RWPE1 (cell line): ENCODE measurements around the gene DUT.
"Not testable (repeated sequence)": the region's sequence is repeated elsewhere in the genome, so short reads cannot be mapped to it uniquely, and the experiment has no call there.

Experiments used
- CTCF ChIA-PET: fragments of 350-600 bp; sonication (Branson Sonifier 250); formaldehyde crosslinking; extraction: SDS; loops from one replicate; lab custom pipeline; 2021; lab: Yijun Ruan, JAX
- POLR2A ChIA-PET: fragments of 400-600 bp; formaldehyde crosslinking; extraction: SDS; loops from one replicate; lab custom pipeline; 2020; ENCODE audit warnings: antibody characterized with exemption; ENCODE audit not compliant: low non-redundant PET; lab: Yijun Ruan, JAX
- DNase-seq: peaks from one replicate; pipeline ENCODE4 v3.0.0; 2012; ENCODE audit warnings: low spot score
- H3K27ac ChIP-seq: fragments of 450-650 bp; 2 replicates; pipeline ENCODE4 v1.5.1; 2017
- CTCF ChIP-seq: fragments of 450-650 bp; conservative IDR thresholded peaks from 2 replicates; pipeline ENCODE4 v1.5.1; 2017; ENCODE audit warnings: low read depth, mild to moderate bottlenecking

Gene DUT

GRCh38 chr15:48323294-48323693 lies 7.9 kb upstream of the DUT start:
- no peak overlapping the region for H3K27ac ChIP-seq
- no peak for TF ChIP-seq CTCF
- DNase-seq = no peak
- ChIA-PET POLR2A (no interaction called here), CTCF (no interaction called here)

- ChIA-PET POLR2A (no interaction called here), CTCF (no interaction called here)
- DNase-seq = no peak
- no peak for TF ChIP-seq CTCF
- no peak overlapping the region for H3K27ac ChIP-seq
These were observed 6.3 kb upstream of the DUT start for GRCh38 chr15:48324949-48325348.

GRCh38 chr15:48325400-48325799 lies 5.8 kb upstream of the DUT start:
- POLR2A ChIA-PET = no interaction called here
- no peak for TF ChIP-seq CTCF
- no peak for DNase-seq
- CTCF ChIA-PET = no interaction called here
- no peak overlapping the region for H3K27ac ChIP-seq

GRCh38 chr15:48326180-48326579 lies 5.0 kb upstream of the DUT start:
- H3K27ac ChIP-seq, DNase-seq, POLR2A ChIA-PET, CTCF ChIA-PET: not testable (repeated sequence)

GRCh38 chr15:48330105-48330785 lies 984 bp upstream of the DUT start:
- DNase-seq = no peak
- ChIA-PET CTCF (interaction anchor here (0.6 kb wide), 1 partner anchor 335 kb away, joined by 4 read pairs; no protein-coding TSS in a partner anchor), POLR2A (no interaction called here)
- no peak for TF ChIP-seq CTCF
- peak overlapping the region; percentile 97 for H3K27ac ChIP-seq

- TF ChIP-seq CTCF = no peak
- DNase-seq = peak; percentile 84
- POLR2A ChIA-PET = interaction anchor here (0.6 kb wide), 2 partner anchors 14 to 440 kb away, joined by 3 to 7 read pairs; no protein-coding TSS in a partner anchor
- H3K27ac ChIP-seq = peak overlapping the region; percentile 97
- CTCF ChIA-PET = interaction anchor here (0.6 to 0.8 kb wide), 3 partner anchors 12 to 121 kb away, joined by 3 to 5 read pairs (median 4); no protein-coding TSS in a partner anchor
These were observed 790 bp downstream of the DUT start for GRCh38 chr15:48331796-48332641.
